ENCODE results near the gene VPS37D.

Gene VPS37D

GRCh38 chr7:73721377-73721817, 53.8 kb downstream of the VPS37D start (continued):
- no peak for TF ChIP-seq TCF4 (CRISPR knock-in tag; IDR thresholded peaks at IDR 0.05; ENCODE audit: borderline replicate concordance)
- TF ChIP-seq CSDC2 (CRISPR knock-in tag; IDR thresholded peaks at IDR 0.05) = no peak

Measured in SK-N-SH treated with all-trans-retinoic acid at 6 μM for 48 hours (cell line).